Suprapubic skin (tissue), 4 donors: ENCODE results near the gene FETUB. TPM values are rescaled to one million over a fixed set of nuclear protein-coding genes. Genes with fewer than 3 reads are reported as not detected.

Experiments
- DNase-seq, 2 donors: peaks; one replicate each; pipeline ENCODE4 v3.0.0-alpha.2; 2019; ENCODE audit warnings: low spot score in 2 of 2
- H3K27ac ChIP-seq: fragments of 200-600 bp; sonication (generic); one replicate; pipeline ENCODE4 v1.5.1; 2019
- H3K27me3 ChIP-seq: fragments of 200-600 bp; sonication (generic); one replicate; pipeline ENCODE4 v1.5.1; 2019
- H3K36me3 ChIP-seq: fragments of 200-600 bp; sonication (generic); one replicate; pipeline ENCODE4 v1.5.1; 2019
- H3K4me1 ChIP-seq: fragments of 200-600 bp; sonication (generic); one replicate; pipeline ENCODE4 v1.5.1; 2019
- H3K4me3 ChIP-seq: fragments of 200-600 bp; sonication (generic); one replicate; pipeline ENCODE4 v1.5.1; 2019; ENCODE audit warnings: mild to moderate bottlenecking
- H3K9me3 ChIP-seq: fragments of 200-600 bp; sonication (generic); one replicate; pipeline ENCODE4 v1.5.1; 2019
- CTCF ChIP-seq, 2 donors: fragments of 200-600 bp in 1 of 2; fragments of 450-650 bp in 1 of 2; sonication (generic) in 1 of 2; IDR thresholded peaks; one replicate each; pipeline ENCODE4 v1.5.1; 2016 to 2019; ENCODE audit warnings: antibody characterized with exemption in 2 of 2, mild to moderate bottlenecking in 1 of 2, moderate library complexity in 1 of 2
- EP300 ChIP-seq: sonication (generic); formaldehyde crosslinking; IDR thresholded peaks from one replicate; pipeline ENCODE4 v1.6.1; 2017; ENCODE audit warnings: antibody characterized with exemption
- POLR2A ChIP-seq, 2 donors: fragments of 450-650 bp; IDR thresholded peaks; one replicate each; pipeline ENCODE4 v1.6.1; 2017; ENCODE audit warnings: antibody characterized with exemption in 2 of 2, mild to moderate bottlenecking in 2 of 2, moderate library complexity in 2 of 2
- POLR2AphosphoS5 ChIP-seq, 3 donors: sonication (generic); formaldehyde crosslinking; IDR thresholded peaks; one replicate each; pipeline ENCODE4 v1.6.1; 2017; ENCODE audit warnings: antibody characterized with exemption in 3 of 3
- WGBS: methylation state at CpG from one replicate; pipeline ENCODE4 v1.1.5; 2018; 5-methylcytosine and 5-hydroxymethylcytosine counted together
- total RNA-seq, 4 donors: library from RNA; depleted of rRNA; stranded (reverse); fragments of >200 nt; gene quantifications; one replicate each; pipeline ENCODE4 v1.1.0, GENCODE V29; 2016

Gene FETUB
- total RNA-seq, 4 donors from 2014 or later: 3.9 to 16.0 (median 10.4) TPM

- no peak for DNase-seq
- Histone ChIP-seq H3K27me3 (no peaks in the 10 kb centered on the region), H3K4me1 (no peaks in the 10 kb centered on the region), H3K36me3 (no peaks in the 10 kb centered on the region), H3K27ac (no peak overlapping the region), H3K4me3 (no peak overlapping the region), H3K9me3 (no peaks in the 10 kb centered on the region)
- 71% methylated on average over 7 of the region's 7 CpGs for WGBS
- no peak for TF ChIP-seq POLR2AphosphoS5 (IDR thresholded peaks at IDR 0.05)
- TF ChIP-seq CTCF (IDR thresholded peaks at IDR 0.05): no peak
- no peak for TF ChIP-seq EP300
- no peak for TF ChIP-seq POLR2A (IDR thresholded peaks at IDR 0.05)
Measured at GRCh38 chr3:186653080-186653707, 13.0 kb downstream of the FETUB start.

- no peaks in the 10 kb centered on the region for H3K36me3 ChIP-seq
- TF ChIP-seq POLR2AphosphoS5 (IDR thresholded peaks at IDR 0.05) (no peak), EP300 (no peak), CTCF (IDR thresholded peaks at IDR 0.05) (no peak), POLR2A (IDR thresholded peaks at IDR 0.05) (no peak)
- no peak overlapping the region for H3K4me3 ChIP-seq
- no peak overlapping the region for H3K27ac ChIP-seq
- H3K4me1 ChIP-seq: no peaks in the 10 kb centered on the region
- no peaks in the 10 kb centered on the region for H3K27me3 ChIP-seq
- DNase-seq: no peak
- WGBS: 61% methylated on average over 6 of the region's 6 CpGs
- H3K9me3 ChIP-seq: no peaks in the 10 kb centered on the region
Measured at GRCh38 chr3:186653984-186654383, 13.8 kb downstream of the FETUB start.

- Histone ChIP-seq H3K9me3 (no peaks in the 10 kb centered on the region), H3K36me3 (no peaks in the 10 kb centered on the region), H3K4me3 (no peak overlapping the region), H3K4me1 (no peaks in the 10 kb centered on the region), H3K27ac (no peak overlapping the region), H3K27me3 (no peaks in the 10 kb centered on the region)
- TF ChIP-seq EP300 (no peak), POLR2A (IDR thresholded peaks at IDR 0.05) (no peak), CTCF (IDR thresholded peaks at IDR 0.05) (no peak), POLR2AphosphoS5 (IDR thresholded peaks at IDR 0.05) (no peak)
- DNase-seq: no peak
- WGBS: 37% methylated on average over 7 of the region's 7 CpGs
Measured at GRCh38 chr3:186663361-186664118, 23.3 kb downstream of the FETUB start.

GRCh38 chr3:186664119-186664495, 23.9 kb downstream of the FETUB start:
- Histone ChIP-seq H3K27ac (no peak overlapping the region), H3K4me1 (no peaks in the 10 kb centered on the region), H3K27me3 (no peaks in the 10 kb centered on the region), H3K36me3 (no peaks in the 10 kb centered on the region), H3K9me3 (no peaks in the 10 kb centered on the region), H3K4me3 (no peak overlapping the region)
- TF ChIP-seq CTCF (IDR thresholded peaks at IDR 0.05) (no peak), POLR2A (IDR thresholded peaks at IDR 0.05) (no peak), EP300 (no peak), POLR2AphosphoS5 (IDR thresholded peaks at IDR 0.05) (no peak)
- no peak for DNase-seq

- no peaks in the 10 kb centered on the region for H3K4me1 ChIP-seq
- H3K27ac ChIP-seq: no peak overlapping the region
- H3K36me3 ChIP-seq: no peaks in the 10 kb centered on the region
- no peak for DNase-seq
- no peaks in the 10 kb centered on the region for H3K9me3 ChIP-seq
- H3K27me3 ChIP-seq: no peaks in the 10 kb centered on the region
- TF ChIP-seq POLR2A (IDR thresholded peaks at IDR 0.05) (no peak), CTCF (IDR thresholded peaks at IDR 0.05) (no peak), EP300 (no peak), POLR2AphosphoS5 (IDR thresholded peaks at IDR 0.05) (no peak)
- H3K4me3 ChIP-seq: no peak overlapping the region
- 74% methylated on average over 4 of the region's 4 CpGs for WGBS
Measured at GRCh38 chr3:186664506-186664905, 24.3 kb downstream of the FETUB start.
